GM23338 (cell line): ENCODE measurements around the gene CFDP1. TPM values are rescaled to one million over a fixed set of nuclear protein-coding genes. Genes with fewer than 3 reads are reported as not detected.

Experiments used
- ATAC-seq: fragments of 200-7000 bp; cut with Tn5 transposase; 3 replicates; pipeline ENCODE4 v1.9.1; 2020
- DNase-seq: peaks from one replicate; pipeline ENCODE4 v3.0.0-alpha.2; 2015; ENCODE audit warnings: low spot score
- H2AFZ ChIP-seq: fragments of 200-600 bp; sonication (generic); 2 replicates; pipeline ENCODE4 v1.8.0; 2016; ENCODE audit warnings: antibody characterized with exemption, mild to moderate bottlenecking, moderate library complexity
- H3F3A ChIP-seq: fragments of 200-600 bp; sonication (generic); replicated peaks from 2 replicates; pipeline ENCODE4 v1.8.0; 2017; ENCODE audit warnings: antibody characterized with exemption, mixed run types, low read depth
- H3K27ac ChIP-seq: fragments of 200-600 bp; sonication (generic); 2 replicates; pipeline ENCODE4 v1.6.1; 2016; ENCODE audit warnings: low read depth
- H3K27me3 ChIP-seq: fragments of 200-600 bp; sonication (generic); 2 replicates; pipeline ENCODE4 v1.8.0; 2016; ENCODE audit warnings: mild to moderate bottlenecking, mixed run types, moderate library complexity; ENCODE audit not compliant: insufficient read depth
- H3K36me3 ChIP-seq: fragments of 200-600 bp; sonication (generic); 2 replicates; pipeline ENCODE4 v1.8.0; 2016; ENCODE audit warnings: mild to moderate bottlenecking; ENCODE audit not compliant: insufficient read depth
- H3K4me1 ChIP-seq: fragments of 200-600 bp; sonication (generic); 2 replicates; pipeline ENCODE4 v1.8.0; 2016; ENCODE audit warnings: mild to moderate bottlenecking, moderate library complexity; ENCODE audit not compliant: insufficient read depth
- H3K4me2 ChIP-seq: fragments of 200-600 bp; sonication (generic); 2 replicates; pipeline ENCODE4 v1.7.1; 2017; ENCODE audit warnings: mixed run types
- H3K4me3 ChIP-seq: fragments of 200-600 bp; sonication (generic); 2 replicates; pipeline ENCODE4 v1.6.1; 2016; ENCODE audit warnings: mixed run types
- H3K79me2 ChIP-seq: fragments of 200-600 bp; sonication (generic); replicated peaks from 2 replicates; pipeline ENCODE4 v1.8.0; 2017; ENCODE audit warnings: mild to moderate bottlenecking; ENCODE audit not compliant: insufficient read depth
- H3K9me2 ChIP-seq: fragments of 200-600 bp; sonication (generic); 2 replicates; pipeline ENCODE4 v1.8.0; 2017; ENCODE audit not compliant: insufficient read depth
- H4K20me1 ChIP-seq: fragments of 200-600 bp; sonication (generic); replicated peaks from 2 replicates; pipeline ENCODE4 v1.8.0; 2017; ENCODE audit warnings: mild to moderate bottlenecking; ENCODE audit not compliant: insufficient read depth
- H3K27ac Mint-ChIP-seq: 2 replicates; pipeline ENCODE4 v1.8.0; 2020; ENCODE audit warnings: inconsistent platforms, mild to moderate bottlenecking, moderate library complexity, mixed read lengths
- H3K27me3 Mint-ChIP-seq: 3 replicates; pipeline ENCODE4 v1.8.0; 2022; ENCODE audit warnings: low read depth, mild to moderate bottlenecking, moderate library complexity, mixed read lengths, inconsistent platforms; ENCODE audit not compliant: insufficient read depth, poor library complexity
- H3K36me3 Mint-ChIP-seq: 3 replicates; pipeline ENCODE4 v1.8.0; 2021; ENCODE audit warnings: low read depth, mild to moderate bottlenecking, inconsistent platforms, moderate library complexity, mixed read lengths
- H3K4me1 Mint-ChIP-seq: 3 replicates; pipeline ENCODE4 v1.8.0; 2020; ENCODE audit warnings: mild to moderate bottlenecking, inconsistent platforms, mixed read lengths
- H3K4me3 Mint-ChIP-seq: 3 replicates; pipeline ENCODE4 v1.8.0; 2021; ENCODE audit warnings: moderate library complexity, mild to moderate bottlenecking, inconsistent platforms, mixed read lengths
- H3K9me3 Mint-ChIP-seq: 3 replicates; pipeline ENCODE4 v1.8.0; 2020; ENCODE audit warnings: moderate library complexity, mild to moderate bottlenecking, inconsistent platforms, mixed read lengths
- CREB1 ChIP-seq: fragments of 250-450 bp; sonication (Bioruptor Pico); IDR thresholded peaks from 2 replicates; pipeline ENCODE4 v1.5.0; 2020; ENCODE audit warnings: low read depth, mild to moderate bottlenecking, moderate library complexity
- CTCF ChIP-seq, 2 experiments: fragments of 200-600 bp in 1 of 2; sonication (generic) in 1 of 2; conservative IDR thresholded peaks; 2 replicates each; pipeline versions ENCODE4 v1.5.1 to v1.6.1; 2016 to 2017; ENCODE audit warnings: antibody characterized with exemption in 2 of 2, low read depth in 2 of 2, mild to moderate bottlenecking in 2 of 2, moderate library complexity in 1 of 2
- ETS1 ChIP-seq: IDR thresholded peaks from 2 replicates; pipeline ENCODE4 v1.6.1; 2016; ENCODE audit warnings: antibody characterized with exemption
- EZH2 ChIP-seq: fragments of 200-600 bp; sonication (generic); IDR thresholded peaks from one replicate; pipeline ENCODE4 v1.8.0; 2017; ENCODE audit warnings: antibody characterized with exemption, mild to moderate bottlenecking, low read depth; ENCODE audit not compliant: unreplicated experiment
- EZH2phosphoT487 ChIP-seq: fragments of 200-600 bp; sonication (generic); IDR thresholded peaks from one replicate; pipeline ENCODE4 v1.8.1; 2018; ENCODE audit warnings: antibody characterized with exemption; ENCODE audit not compliant: unreplicated experiment
- JUNB ChIP-seq: IDR thresholded peaks from one replicate; pipeline ENCODE4 v1.6.1; 2016; ENCODE audit warnings: antibody characterized with exemption; ENCODE audit not compliant: unreplicated experiment
- NANOG ChIP-seq: IDR thresholded peaks from 2 replicates; pipeline ENCODE4 v1.6.1; 2016; ENCODE audit warnings: antibody characterized with exemption, borderline replicate concordance
- POLR2AphosphoS5 ChIP-seq: IDR thresholded peaks from 2 replicates; pipeline ENCODE4 v1.6.1; 2016; ENCODE audit warnings: antibody characterized with exemption, low read depth
- REST ChIP-seq: IDR thresholded peaks from one replicate; pipeline ENCODE4 v1.6.1; 2018; ENCODE audit warnings: antibody characterized with exemption; ENCODE audit not compliant: unreplicated experiment
- STAT1 ChIP-seq: IDR thresholded peaks from one replicate; pipeline ENCODE4 v1.6.1; 2016; ENCODE audit warnings: antibody characterized with exemption; ENCODE audit not compliant: unreplicated experiment
- ZNF114 ChIP-seq: fragments of 250-450 bp; sonication (Bioruptor Pico); IDR thresholded peaks from 2 replicates; pipeline ENCODE4 v1.5.0; 2020; ENCODE audit warnings: mild to moderate bottlenecking, moderate library complexity
- ZNF331 ChIP-seq: fragments of 250-450 bp; sonication (Bioruptor Pico); IDR thresholded peaks from 2 replicates; pipeline ENCODE4 v1.5.0; 2020; ENCODE audit warnings: low read depth, mild to moderate bottlenecking, moderate library complexity
- ZNF462 ChIP-seq: fragments of 250-450 bp; sonication (Bioruptor Pico); IDR thresholded peaks from 2 replicates; pipeline ENCODE4 v1.5.0; 2020; ENCODE audit warnings: mild to moderate bottlenecking, moderate library complexity
- polyA plus RNA-seq: library from polyadenylated mRNA; unstranded; fragments of >200 nt; fragmentation: Nextera tagmentation; extraction: Ambion mirVana; gene quantifications from 2 replicates; pipeline ENCODE4 v1.2.1, GENCODE V29; 2016
- total RNA-seq: library from RNA; depleted of rRNA; stranded (reverse); fragments of >200 nt; shearing (Covaris generic); gene quantifications from 2 replicates; pipeline ENCODE4 v1.2.3, GENCODE V29; 2014

The CFDP1 gene
- total and polyA plus RNA-seq, 2 experiments from 2014 or later = 89.9 to 224 TPM

GRCh38 chr16:75364286-75364791 lies 69.0 kb downstream of the CFDP1 start:
- Histone ChIP-seq H3K4me3 (no peak overlapping the region), H3K79me2 (no peaks in the 10 kb centered on the region), H3K27me3 (no peaks in the 10 kb centered on the region), H2AFZ (no peak overlapping the region), H3K36me3 (no peaks in the 10 kb centered on the region), H3K9me2 (no peaks in the 10 kb centered on the region), H4K20me1 (peaks cover under 1% of the 10 kb centered on the region; the same call in 1 of the 2 replicates), H3K4me2 (no peak overlapping the region), H3K4me1 (no peaks in the 10 kb centered on the region), H3K27ac (no peak overlapping the region), H3F3A (no peaks in the 10 kb centered on the region)
- DNase-seq (no peak), ATAC-seq (no peak)
- Mint-ChIP-seq H3K4me3 (no peak overlapping the region), H3K27me3 (no peaks in the 10 kb centered on the region), H3K9me3 (no peaks in the 10 kb centered on the region), H3K4me1 (peaks cover 3% of the 10 kb centered on the region; the same call in 1 of the 3 replicates), H3K36me3 (peaks cover 9% of the 10 kb centered on the region), H3K27ac (no peak overlapping the region)
- no peak for TF ChIP-seq EZH2phosphoT487
- TF ChIP-seq JUNB = no peak
- no peak for TF ChIP-seq REST
- TF ChIP-seq ZNF462 (CRISPR knock-in tag) = no peak
- TF ChIP-seq ZNF114 = no peak
- no peak for TF ChIP-seq POLR2AphosphoS5
- TF ChIP-seq STAT1 = no peak
- no peak for TF ChIP-seq CREB1 (CRISPR knock-in tag)
- no peak for TF ChIP-seq CTCF (conservative IDR thresholded peaks at IDR 0.05; ENCODE audit: low read depth in 2 of 2)
- TF ChIP-seq ETS1 = no peak
- TF ChIP-seq EZH2 = no peak
- TF ChIP-seq ZNF331 = no peak
- no peak for TF ChIP-seq NANOG
